GM18861 (cell line): Measurements from ENCODE around the gene MAST4.

ENCODE experiments used
- ATAC-seq: cut with Tn5 transposase; IDR thresholded peaks from one replicate; pipeline ENCODE4 v1.9.1; 2021; ENCODE audit not compliant: unreplicated experiment

The MAST4 gene

GRCh38 chr5:67058998-67059743, 463.0 kb downstream of the MAST4 start:
- no peak for ATAC-seq

- no peak for ATAC-seq
Measured at GRCh38 chr5:67059744-67060490, 463.7 kb downstream of the MAST4 start.

GRCh38 chr5:67061511-67061910, 465.3 kb downstream of the MAST4 start:
- ATAC-seq, result no peak

- ATAC-seq, result no peak
Measured at GRCh38 chr5:67063055-67063454, 466.9 kb downstream of the MAST4 start.

- no peak for ATAC-seq
Measured at GRCh38 chr5:67063791-67064190, 467.6 kb downstream of the MAST4 start.

DNA sequence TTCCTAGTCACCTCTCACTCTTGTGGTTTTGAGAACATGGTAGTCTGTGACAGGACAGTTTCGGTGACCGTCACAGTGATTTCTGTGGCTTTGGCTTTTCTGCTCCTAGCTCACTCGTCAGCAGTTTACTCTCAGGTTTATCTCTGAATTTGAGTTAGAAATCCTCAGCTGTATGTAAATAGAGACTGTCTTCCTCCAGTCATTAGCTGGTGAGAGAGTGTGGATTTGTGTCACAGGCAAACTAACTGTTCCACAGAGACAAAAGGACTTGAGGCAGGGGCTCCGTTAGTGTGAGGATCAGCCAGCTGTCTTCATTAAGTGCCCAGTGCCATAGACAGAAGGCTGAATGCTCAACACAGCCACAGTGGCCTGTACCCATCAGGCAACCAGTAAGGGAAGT, 469.0 kb downstream of the MAST4 start:
- ATAC-seq, result no peak

DNA sequence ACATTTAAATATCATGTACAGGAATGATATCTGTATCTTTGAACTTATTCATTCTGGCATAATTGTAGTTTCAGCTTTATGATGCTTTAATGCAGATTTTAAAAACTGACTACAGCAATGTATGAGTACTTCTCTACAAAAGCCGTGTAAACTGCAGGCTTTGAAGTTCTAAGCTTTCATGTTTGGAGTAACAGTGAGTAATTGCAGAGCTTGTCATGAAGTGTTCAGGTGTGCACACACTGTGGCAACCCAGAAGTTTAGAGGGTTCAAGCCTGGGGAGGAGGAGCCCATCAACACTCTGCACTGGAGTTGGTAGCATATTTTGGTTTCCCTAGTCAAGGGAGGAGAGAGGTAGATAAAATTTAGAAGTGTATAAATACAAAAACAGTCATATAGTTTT, 469.5 kb downstream of the MAST4 start:
- ATAC-seq, result no peak

DNA sequence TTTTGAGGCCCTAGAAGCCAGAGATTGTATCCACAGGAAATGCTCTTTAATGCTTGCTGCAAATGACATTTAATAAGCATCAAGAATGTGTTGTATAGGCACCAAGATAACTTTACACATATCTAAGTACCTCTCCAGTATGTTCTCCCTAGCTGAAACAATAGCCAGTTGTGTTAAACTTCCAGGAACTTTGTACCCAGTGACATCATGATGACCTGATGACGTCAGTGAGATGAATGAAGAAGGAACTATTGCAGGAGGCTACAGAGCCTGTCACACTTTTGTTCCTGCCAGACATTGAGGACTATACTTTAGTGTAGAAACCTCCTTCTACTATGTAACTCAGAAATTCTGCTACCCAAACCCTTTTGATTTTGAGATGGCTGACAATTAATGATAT, 470.6 kb downstream of the MAST4 start:
- ATAC-seq, result no peak

- no peak for ATAC-seq
Measured at GRCh38 chr5:67073045-67073680, 477.0 kb downstream of the MAST4 start.

DNA sequence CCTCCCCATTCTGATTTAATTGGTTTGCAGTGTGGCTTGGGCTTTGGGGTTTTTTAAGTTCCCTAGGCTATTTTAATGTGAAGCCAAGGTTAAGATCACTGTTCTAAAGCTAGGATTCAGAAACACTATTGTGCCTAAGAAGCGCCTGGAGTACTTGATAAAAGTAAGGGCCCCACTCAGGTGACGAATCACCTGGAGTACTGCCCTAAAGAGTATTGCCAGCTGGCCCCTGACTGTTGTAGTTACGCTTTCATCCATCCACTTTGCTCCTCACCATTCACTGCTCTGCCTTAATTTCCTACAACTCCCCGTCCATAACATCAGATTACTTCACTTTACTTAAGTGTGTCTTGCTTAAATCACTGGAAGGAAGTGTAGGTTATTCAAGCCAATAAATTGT, 481.1 kb downstream of the MAST4 start:
- no peak for ATAC-seq

DNA sequence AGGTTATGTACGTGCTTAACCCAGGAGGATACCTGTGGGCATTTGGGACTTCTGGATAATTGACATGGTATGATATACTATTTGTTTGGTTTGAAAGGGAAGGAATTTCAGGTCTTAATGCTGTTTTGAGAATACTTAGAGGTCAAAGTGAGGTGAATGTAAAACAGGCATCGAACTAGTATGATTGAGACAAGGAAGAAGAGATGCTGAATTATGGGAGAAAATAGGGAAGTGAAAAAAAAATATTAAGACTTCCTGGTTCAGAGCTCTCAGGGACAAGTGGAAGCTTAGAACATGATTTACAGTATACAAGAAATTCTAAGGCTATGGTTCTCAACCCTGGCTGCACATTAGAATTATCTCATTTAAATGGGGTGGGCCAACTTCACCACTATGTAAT, 485.1 kb downstream of the MAST4 start:
- ATAC-seq, result no peak

- no peak for ATAC-seq
Measured at GRCh38 chr5:67082941-67083340, 486.7 kb downstream of the MAST4 start.

- no peak for ATAC-seq
Measured at GRCh38 chr5:67085616-67086015, 489.4 kb downstream of the MAST4 start.

DNA sequence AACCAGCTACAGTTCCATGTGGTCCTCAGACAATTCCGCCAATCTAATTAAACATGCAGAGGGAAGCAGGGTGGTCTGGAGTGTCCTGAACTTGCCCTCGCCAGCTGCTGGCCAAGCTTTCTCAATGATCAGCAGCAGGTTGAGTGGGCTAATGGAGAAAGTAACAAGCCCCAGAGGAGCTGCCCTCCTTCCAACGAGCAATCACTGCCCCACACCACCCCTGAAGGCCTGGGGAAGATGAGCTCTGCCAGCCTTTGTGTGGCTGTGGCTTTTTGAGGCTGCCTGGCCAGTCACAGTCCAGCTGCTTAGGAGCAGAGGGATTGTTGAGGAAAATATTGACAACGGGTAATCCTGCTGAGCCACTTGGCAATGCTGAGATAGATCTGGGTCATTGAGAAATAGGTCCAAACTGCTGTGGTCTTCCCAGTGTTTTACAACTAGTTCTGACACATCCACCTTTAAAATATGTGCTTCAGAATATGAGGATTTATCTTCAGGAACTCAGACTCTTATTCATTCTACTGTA, 493.1 kb downstream of the MAST4 start:
- no peak for ATAC-seq

- no peak for ATAC-seq
Measured at GRCh38 chr5:67090040-67090439, 493.8 kb downstream of the MAST4 start.

DNA sequence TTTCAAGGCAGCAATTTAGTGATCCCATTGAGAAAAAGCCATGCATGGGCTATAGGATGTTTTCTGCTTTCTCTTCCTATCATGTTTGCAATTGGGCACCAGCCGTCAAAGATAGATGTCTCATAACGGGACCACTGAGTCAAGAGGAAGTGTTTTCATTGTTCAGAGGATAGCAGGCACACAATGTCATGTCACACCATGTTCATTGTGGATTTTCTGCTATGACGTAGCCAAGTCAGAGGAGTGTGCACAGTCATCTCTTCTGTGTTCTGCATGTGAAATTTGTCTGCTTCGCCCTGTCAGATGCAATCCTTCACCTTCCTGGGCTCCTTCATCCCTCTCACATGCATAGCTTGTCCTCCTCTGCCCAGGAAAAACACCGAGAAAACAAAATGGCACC, 494.4 kb downstream of the MAST4 start:
- no peak for ATAC-seq

DNA sequence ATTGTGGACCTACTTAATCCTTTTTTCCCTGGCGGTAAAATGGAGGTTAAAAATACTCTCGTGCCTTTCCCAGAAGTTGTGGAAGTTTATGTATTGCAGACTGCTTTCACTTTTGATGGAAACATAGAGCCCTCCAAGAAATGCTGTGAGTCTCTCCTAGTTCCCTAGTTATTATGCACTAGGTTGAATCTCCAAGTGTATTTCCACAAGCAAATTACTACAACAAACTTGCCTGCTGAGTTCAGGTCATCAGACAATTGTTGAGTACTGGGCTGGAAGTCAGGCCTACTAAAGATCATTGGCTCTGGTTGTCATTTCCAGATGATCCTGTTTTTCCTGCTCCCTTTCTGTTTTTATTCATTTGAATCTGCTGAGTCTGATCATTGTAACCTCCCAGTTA, 496.3 kb downstream of the MAST4 start:
- no peak for ATAC-seq

- ATAC-seq, result no peak
Measured at GRCh38 chr5:67093279-67093678, 497.1 kb downstream of the MAST4 start.

GRCh38 chr5:67094476-67095300, 498.5 kb downstream of the MAST4 start:
- ATAC-seq, result no peak

GRCh38 chr5:67095346-67096171, 499.4 kb downstream of the MAST4 start:
- no peak for ATAC-seq
